SK-N-SH treated with all-trans-retinoic acid at 6 μM for 48 hours (cell line): ENCODE results near the gene MTRF1.

Experiments used
- ATAC-seq: fragments of 200-7000 bp; cut with Tn5 transposase; 3 replicates; pipeline ENCODE4 v1.9.1; 2020; ENCODE audit warnings: mild to moderate bottlenecking, moderate library complexity
- CSDC2 ChIP-seq: fragments of 250-450 bp; sonication (Bioruptor Pico); IDR thresholded peaks from 2 replicates; pipeline ENCODE4 v1.5.0; 2020; ENCODE audit warnings: mild to moderate bottlenecking, moderate library complexity
- CSRNP3 ChIP-seq: fragments of 250-450 bp; sonication (Bioruptor Pico); IDR thresholded peaks from 2 replicates; pipeline ENCODE4 v1.5.1; 2021; ENCODE audit warnings: mild to moderate bottlenecking, moderate library complexity
- ESRRG ChIP-seq: fragments of 250-450 bp; sonication (Bioruptor Pico); IDR thresholded peaks from 2 replicates; pipeline ENCODE4 v1.6.1; 2021; ENCODE audit warnings: mild to moderate bottlenecking
- GLIS3 ChIP-seq: fragments of 250-450 bp; sonication (Bioruptor Pico); IDR thresholded peaks from 2 replicates; pipeline ENCODE4 v1.5.0; 2020; ENCODE audit warnings: mild to moderate bottlenecking, moderate library complexity
- ISL1 ChIP-seq: fragments of 250-450 bp; sonication (Bioruptor Pico); IDR thresholded peaks from 2 replicates; pipeline ENCODE4 v2.1.2; 2022; ENCODE audit warnings: mild to moderate bottlenecking, moderate library complexity
- OSR1 ChIP-seq: fragments of 250-450 bp; sonication (Bioruptor Pico); IDR thresholded peaks from 2 replicates; pipeline ENCODE4 v1.8.0; 2022; ENCODE audit warnings: moderate library complexity, mild to moderate bottlenecking, inconsistent platforms
- PATZ1 ChIP-seq: fragments of 250-450 bp; sonication (Bioruptor Pico); IDR thresholded peaks from 2 replicates; pipeline ENCODE4 v1.8.0; 2020; ENCODE audit warnings: mild to moderate bottlenecking, moderate library complexity, borderline replicate concordance
- PPARA ChIP-seq: fragments of 250-450 bp; sonication (Bioruptor Pico); IDR thresholded peaks from 2 replicates; pipeline ENCODE4 v1.5.0; 2020; ENCODE audit warnings: mild to moderate bottlenecking, borderline replicate concordance
- RARB ChIP-seq: fragments of 250-450 bp; sonication (Bioruptor Pico); IDR thresholded peaks from 2 replicates; pipeline ENCODE4 v1.8.0; 2021; ENCODE audit warnings: mild to moderate bottlenecking, moderate library complexity
- TCF4 ChIP-seq: fragments of 250-450 bp; sonication (Bioruptor Pico); IDR thresholded peaks from 2 replicates; pipeline ENCODE4 v1.8.0; 2021; ENCODE audit warnings: mild to moderate bottlenecking, moderate library complexity, borderline replicate concordance
- TOX ChIP-seq: fragments of 250-450 bp; sonication (Bioruptor Pico); IDR thresholded peaks from 2 replicates; pipeline ENCODE4 v1.8.0; 2021; ENCODE audit warnings: mild to moderate bottlenecking, moderate library complexity, borderline replicate concordance
- TSHZ2 ChIP-seq: fragments of 250-450 bp; sonication (Bioruptor Pico); IDR thresholded peaks from 2 replicates; pipeline ENCODE4 v1.5.0; 2020; ENCODE audit warnings: mild to moderate bottlenecking, moderate library complexity
- ZC3H10 ChIP-seq: fragments of 250-450 bp; sonication (Bioruptor Pico); IDR thresholded peaks from 2 replicates; pipeline ENCODE4 v1.5.1; 2021; ENCODE audit warnings: mild to moderate bottlenecking, moderate library complexity
- ZFP3 ChIP-seq: fragments of 250-450 bp; sonication (Bioruptor Pico); IDR thresholded peaks from 2 replicates; pipeline ENCODE4 v1.5.0; 2020; ENCODE audit warnings: mild to moderate bottlenecking, moderate library complexity
- ZNF70 ChIP-seq: fragments of 450-650 bp; formaldehyde crosslinking; IDR thresholded peaks from 2 replicates; pipeline ENCODE4 v1.5.0; 2020; ENCODE audit warnings: mild to moderate bottlenecking, moderate library complexity
- ZNF8 ChIP-seq: fragments of 450-650 bp; formaldehyde crosslinking; IDR thresholded peaks from 2 replicates; pipeline ENCODE4 v1.5.0; 2020; ENCODE audit warnings: mild to moderate bottlenecking, moderate library complexity

MTRF1 gene

GRCh38 chr13:41196011-41196410 is 67.4 kb downstream of the MTRF1 start:
- no peak for ATAC-seq
- TF ChIP-seq TCF4 (peak; percentile 86), TSHZ2 (CRISPR knock-in tag) (no peak)
- TF ChIP-seq, all 23 proteins: peak for 1

- TF ChIP-seq TSHZ2 (CRISPR knock-in tag) (peak; percentile 68; the same call in 1 of the 2 replicates), ZNF70 (CRISPR knock-in tag) (peak; percentile 49; the same call in 1 of the 2 replicates), OSR1 (CRISPR knock-in tag) (no peak), TOX (no peak), ZNF8 (no peak), ZC3H10 (CRISPR knock-in tag) (no peak)
- TF ChIP-seq, all 23 proteins: peak for 2
- peak; percentile 99 for ATAC-seq
These were observed 69.2 kb downstream of the MTRF1 start, which contains the start of gene KBTBD7 for GRCh38 chr13:41193919-41194824. KBTBD7 (minus strand) TSS chr13:41194569; CDS start chr13:41194257, 312 bp downstream.

GRCh38 chr13:41193469-41193868 is 69.9 kb downstream of the MTRF1 start:
- no peak for TF ChIP-seq TSHZ2 (CRISPR knock-in tag)
- TF ChIP-seq CSRNP3 (CRISPR knock-in tag): no peak
- TF ChIP-seq TCF4: no peak
- TF ChIP-seq ZNF8: no peak
- no peak for TF ChIP-seq CSDC2 (CRISPR knock-in tag)
- no peak for TF ChIP-seq PATZ1 (CRISPR knock-in tag)
- no peak for TF ChIP-seq ESRRG (CRISPR knock-in tag)
- TF ChIP-seq ISL1 (CRISPR knock-in tag): no peak
- no peak for TF ChIP-seq ZC3H10 (CRISPR knock-in tag)
- TF ChIP-seq RARB (CRISPR knock-in tag): no peak
- TF ChIP-seq ZFP3 (CRISPR knock-in tag): no peak
- TF ChIP-seq PPARA (CRISPR knock-in tag): no peak
- TF ChIP-seq GLIS3 (CRISPR knock-in tag): no peak
- no peak for ATAC-seq
